ENCODE results near the gene BNC2. TPM values are rescaled to one million over a fixed set of nuclear protein-coding genes. Genes with fewer than 3 reads are reported as not detected.

The BNC2 gene
- total RNA-seq, 1 experiment from 2014 or later, result 43.6 TPM

DNA sequence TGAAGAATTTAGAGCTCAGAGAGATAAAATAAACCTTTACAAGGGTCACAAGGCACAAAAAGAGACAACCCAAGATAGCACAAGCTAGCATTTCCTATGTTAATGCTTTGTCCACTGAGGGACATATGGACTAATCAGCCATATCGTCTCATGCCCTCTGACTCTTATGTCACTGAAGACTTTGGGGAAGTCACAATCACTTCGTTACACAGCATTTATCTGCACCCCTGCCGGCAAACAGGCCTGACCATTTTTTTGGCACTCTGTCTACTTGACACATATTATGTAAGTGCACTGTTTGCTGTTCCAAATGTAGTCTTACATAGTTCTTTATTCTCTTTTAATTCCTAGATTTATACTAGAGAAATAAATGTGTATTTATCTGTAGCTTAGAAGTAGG lies 13.9 kb upstream of the BNC2 start:
- no peak overlapping the region for H3K4me3 Mint-ChIP-seq
- no peaks in the 10 kb centered on the region for H4K20me1 ChIP-seq (ENCODE audit: control insufficient read depth, insufficient read depth, insufficient read length)
- no peak overlapping the region for H4K5ac ChIP-seq (ENCODE audit: insufficient read length, low read depth, low read length)
- H3K9me3 Mint-ChIP-seq, result peaks cover 5 to 17% of the 10 kb centered on the region in 2 experiments; a peak in 3 of 5 replicates
- no peaks in the 10 kb centered on the region for H3K23me2 ChIP-seq (ENCODE audit: insufficient read length, low read depth, low read length, poor library complexity, severe bottlenecking)
- no peak overlapping the region for H3K18ac ChIP-seq (ENCODE audit: insufficient read length, low read depth, low read length)
- no CpG with 5 or more reads among the region's 3 CpGs for WGBS (ENCODE audit: extremely low coverage, insufficient read length, low lambda C conversion rate)
- no peak overlapping the region for H3K23ac ChIP-seq (ENCODE audit: insufficient read length, low read depth, low read length)
- H3K56ac ChIP-seq (ENCODE audit: insufficient read length, low read depth, low read length), result no peak overlapping the region
- H4K8ac ChIP-seq (replicated peaks; ENCODE audit: insufficient read length, low read depth, low read length), result no peak overlapping the region
- no peak overlapping the region for H2BK20ac ChIP-seq (ENCODE audit: low read depth, low read length, poor library complexity, severe bottlenecking)
- no peaks in the 10 kb centered on the region for H3K4me1 ChIP-seq (ENCODE audit: insufficient read depth, low read length)
- peaks cover 2% of the 10 kb centered on the region; the same call in 1 of the 2 replicates for H3K27me3 Mint-ChIP-seq (ENCODE audit: low read depth)
- no peak overlapping the region; a peak in 1 of 7 replicates for H3K27ac Mint-ChIP-seq
- H2AK5ac ChIP-seq (ENCODE audit: insufficient read length, low read length), result no peak overlapping the region
- H3K27ac ChIP-seq (ENCODE audit: insufficient read length, low read depth, low read length), result no peak overlapping the region
- no peak for DNase-seq
- H3K4ac ChIP-seq (ENCODE audit: low read depth, low read length), result no peak overlapping the region
- no peak overlapping the region for H3K9ac ChIP-seq (ENCODE audit: extremely low read depth, insufficient read length, low read length)
- H3K36me3 Mint-ChIP-seq (ENCODE audit: insufficient read depth in 1 of 3, low read depth in 3 of 3), result peaks cover 6 to 20% (median 7%) of the 10 kb centered on the region in 3 experiments; a peak in 5 of 7 replicates
- H4K91ac ChIP-seq (ENCODE audit: insufficient read length, low read depth, low read length), result no peak overlapping the region
- TF ChIP-seq, protein P1, sequence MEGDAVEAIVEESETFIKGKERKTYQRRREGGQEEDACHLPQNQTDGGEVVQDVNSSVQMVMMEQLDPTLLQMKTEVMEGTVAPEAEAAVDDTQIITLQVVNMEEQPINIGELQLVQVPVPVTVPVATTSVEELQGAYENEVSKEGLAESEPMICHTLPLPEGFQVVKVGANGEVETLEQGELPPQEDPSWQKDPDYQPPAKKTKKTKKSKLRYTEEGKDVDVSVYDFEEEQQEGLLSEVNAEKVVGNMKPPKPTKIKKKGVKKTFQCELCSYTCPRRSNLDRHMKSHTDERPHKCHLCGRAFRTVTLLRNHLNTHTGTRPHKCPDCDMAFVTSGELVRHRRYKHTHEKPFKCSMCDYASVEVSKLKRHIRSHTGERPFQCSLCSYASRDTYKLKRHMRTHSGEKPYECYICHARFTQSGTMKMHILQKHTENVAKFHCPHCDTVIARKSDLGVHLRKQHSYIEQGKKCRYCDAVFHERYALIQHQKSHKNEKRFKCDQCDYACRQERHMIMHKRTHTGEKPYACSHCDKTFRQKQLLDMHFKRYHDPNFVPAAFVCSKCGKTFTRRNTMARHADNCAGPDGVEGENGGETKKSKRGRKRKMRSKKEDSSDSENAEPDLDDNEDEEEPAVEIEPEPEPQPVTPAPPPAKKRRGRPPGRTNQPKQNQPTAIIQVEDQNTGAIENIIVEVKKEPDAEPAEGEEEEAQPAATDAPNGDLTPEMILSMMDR (conservative IDR thresholded peaks at IDR 0.05), result no peak
- H3K4me1 Mint-ChIP-seq, result peaks cover 5 to 11% of the 10 kb centered on the region in 2 experiments
- H2BK15ac ChIP-seq (ENCODE audit: low read depth, low read length), result no peak overlapping the region
- H3K14ac ChIP-seq (ENCODE audit: insufficient read depth, low read length), result no peak overlapping the region
- no peaks in the 10 kb centered on the region for H3K79me2 ChIP-seq (ENCODE audit: insufficient read depth, low read length)
- H2BK120ac ChIP-seq (ENCODE audit: low read depth, low read length, poor library complexity, severe bottlenecking), result no peak overlapping the region
- no peaks in the 10 kb centered on the region for H3K9me3 ChIP-seq (ENCODE audit: control insufficient read depth, low read depth, low read length)
- H3K4me2 ChIP-seq (ENCODE audit: insufficient read depth, insufficient read length, low read length), result no peak overlapping the region
- no peak overlapping the region for H2BK5ac ChIP-seq (ENCODE audit: insufficient read length, low read length)
- H2BK12ac ChIP-seq (ENCODE audit: insufficient read length, low read depth, low read length), result no peak overlapping the region
- no peak overlapping the region for H3T11ph ChIP-seq (ENCODE audit: low read length)
- no peak overlapping the region for H2AFZ ChIP-seq (ENCODE audit: low read length)
- H3K27me3 ChIP-seq (ENCODE audit: insufficient read depth, low read length), result no peaks in the 10 kb centered on the region
- H3K79me1 ChIP-seq (ENCODE audit: insufficient read depth, low read depth, low read length, poor library complexity, severe bottlenecking), result no peaks in the 10 kb centered on the region

Data from H9 (cell line).